Esophagus muscularis mucosa (tissue), 4 donors: ENCODE results near the gene TMTC3. TPM values are rescaled to one million over a fixed set of nuclear protein-coding genes. Genes with fewer than 3 reads are reported as not detected.

Experiments
- DNase-seq: peaks from one replicate; pipeline ENCODE4 v3.0.0-alpha.2; 2017; ENCODE audit errors: extremely low spot score
- H3K27ac ChIP-seq, 4 donors: fragments of 200-600 bp; sonication (generic); replicated peaks in 1 of 4; 1 replicate in 3 of 4; 2 replicates in 1 of 4; pipeline ENCODE4 v1.5.1; 2016 to 2019; ENCODE audit warnings: mild to moderate bottlenecking in 1 of 4
- H3K27me3 ChIP-seq, 4 donors: fragments of 200-600 bp; sonication (generic); one replicate each; pipeline versions ENCODE4 v1.5.1 to v1.6.0; 2016 to 2019
- H3K36me3 ChIP-seq, 4 donors: fragments of 200-600 bp; sonication (generic); one replicate each; pipeline ENCODE4 v1.5.1; 2016 to 2019
- H3K4me1 ChIP-seq, 4 donors: fragments of 200-600 bp; sonication (generic); one replicate each; pipeline ENCODE4 v1.5.1; 2016 to 2019
- H3K4me3 ChIP-seq, 4 donors: fragments of 200-600 bp; sonication (generic); 1 replicate in 2 of 4; 2 replicates in 2 of 4; pipeline ENCODE4 v1.5.1; 2016 to 2019; ENCODE audit warnings: mild to moderate bottlenecking in 4 of 4, moderate library complexity in 1 of 4
- H3K9me3 ChIP-seq, 4 donors: fragments of 200-600 bp; sonication (generic); 1 replicate in 3 of 4; 2 replicates in 1 of 4; pipeline ENCODE4 v1.5.1; 2016 to 2019
- CTCF ChIP-seq, 3 experiments: fragments of 200-600 bp in 2 of 3; fragments of 450-650 bp in 1 of 3; sonication (generic) in 2 of 3; IDR thresholded peaks; one replicate each; pipeline ENCODE4 v1.5.1; 2017 to 2019; ENCODE audit warnings: antibody characterized with exemption in 3 of 3, mild to moderate bottlenecking in 2 of 3, moderate library complexity in 1 of 3
- EP300 ChIP-seq: sonication (generic); formaldehyde crosslinking; IDR thresholded peaks from one replicate; pipeline ENCODE4 v1.6.1; 2017; ENCODE audit warnings: antibody characterized with exemption
- POLR2A ChIP-seq: fragments of 450-650 bp; IDR thresholded peaks from one replicate; pipeline ENCODE4 v1.6.1; 2017; ENCODE audit warnings: antibody characterized with exemption, moderate library complexity, mild to moderate bottlenecking, low read depth
- POLR2AphosphoS5 ChIP-seq, 2 donors: sonication (generic); formaldehyde crosslinking; IDR thresholded peaks; one replicate each; pipeline ENCODE4 v1.6.1; 2017; ENCODE audit warnings: antibody characterized with exemption in 2 of 2
- WGBS: methylation state at CpG from one replicate; pipeline ENCODE4 v1.1.5; 2018; 5-methylcytosine and 5-hydroxymethylcytosine counted together
- intact Hi-C: fragments of 100-400 bp; cut with DNase I; formaldehyde crosslinking; loops from one replicate; pipeline ENCODE4 v1.15.1; 2023
- total RNA-seq, 4 donors: library from RNA; depleted of rRNA; stranded (reverse); fragments of >200 nt; gene quantifications; one replicate each; pipeline versions ENCODE4 v1.1.0 to v1.2.1, GENCODE V29; 2016

TMTC3 gene
- total RNA-seq, 4 donors from 2014 or later, result 16.9 to 22.2 (median 18.3) TPM

GRCh38 chr12:88184196-88184595, 42.1 kb downstream of the TMTC3 start:
- 91% methylated on average over 3 of the region's 3 CpGs for WGBS
- H3K4me3 ChIP-seq, result no peak overlapping the region
- no peak for DNase-seq
- intact Hi-C loops, result loop anchor here (10.0 kb wide), 1 partner anchor 211 kb away; no protein-coding TSS in a partner anchor
- H3K9me3 ChIP-seq, result no peaks in the 10 kb centered on the region
- H3K27me3 ChIP-seq, result no peaks in the 10 kb centered on the region
- H3K27ac ChIP-seq, result no peak overlapping the region
- peaks cover 0 to 46% (median 26%) of the 10 kb centered on the region in 4 donors for H3K36me3 ChIP-seq
- no peaks in the 10 kb centered on the region for H3K4me1 ChIP-seq
- no peak for TF ChIP-seq EP300
- no peak for TF ChIP-seq POLR2AphosphoS5 (IDR thresholded peaks at IDR 0.05)
- TF ChIP-seq POLR2A, result no peak
- TF ChIP-seq CTCF (IDR thresholded peaks at IDR 0.05), result no peak

DNA sequence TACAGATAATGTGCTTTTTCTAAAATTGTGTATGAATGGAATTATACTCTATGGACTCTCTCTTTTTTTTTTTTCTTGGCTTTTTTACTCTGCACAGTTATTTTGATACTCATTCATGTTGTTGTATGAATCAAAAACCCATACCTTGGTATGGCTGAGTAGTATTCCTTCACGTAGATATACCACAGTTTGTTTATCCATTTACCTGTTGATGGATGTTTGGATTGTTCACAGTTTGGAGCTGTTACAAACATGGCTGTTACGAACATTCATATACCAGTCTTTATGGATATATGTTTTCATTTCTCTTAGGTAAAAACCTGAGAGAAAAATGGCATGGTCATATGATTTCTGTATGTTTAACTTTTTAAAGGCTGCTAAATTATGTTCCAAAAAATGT, 43.2 kb downstream of the TMTC3 start:
- H3K27me3 ChIP-seq, result no peaks in the 10 kb centered on the region

DNA sequence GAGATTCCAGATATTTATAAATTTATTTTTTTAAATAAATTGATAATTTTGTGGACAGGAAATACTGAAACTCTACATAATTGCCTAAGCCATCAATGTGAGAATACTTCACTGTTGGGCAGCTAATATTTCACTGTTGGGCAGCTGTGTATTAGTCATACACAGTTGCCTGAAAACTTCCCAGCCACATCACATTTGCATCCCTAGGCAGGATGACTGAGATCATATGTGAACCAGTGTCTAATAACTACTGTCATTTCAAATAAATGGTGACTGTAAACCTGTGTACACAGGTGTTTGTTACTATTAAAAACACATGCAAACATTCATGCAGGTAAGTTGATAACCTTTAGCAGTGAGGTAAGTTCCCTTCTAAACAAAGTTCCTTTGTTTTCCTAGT, 43.9 kb downstream of the TMTC3 start:
- H3K27ac ChIP-seq, result no peak overlapping the region
- H3K4me1 ChIP-seq, result no peaks in the 10 kb centered on the region
- peaks cover 0 to 33% (median 18%) of the 10 kb centered on the region in 4 donors for H3K36me3 ChIP-seq

More for the DNA sequence above, 43.2 kb downstream of the TMTC3 start:
- Histone ChIP-seq H3K36me3 (peaks cover 0 to 37% (median 21%) of the 10 kb centered on the region in 4 donors), H3K4me3 (no peak overlapping the region), H3K9me3 (no peaks in the 10 kb centered on the region), H3K27ac (no peak overlapping the region), H3K4me1 (no peaks in the 10 kb centered on the region)
- TF ChIP-seq POLR2AphosphoS5 (IDR thresholded peaks at IDR 0.05), result no peak
- no peak for TF ChIP-seq POLR2A
- no peak for TF ChIP-seq EP300
- no peak for TF ChIP-seq CTCF (IDR thresholded peaks at IDR 0.05)
- DNase-seq, result no peak
- intact Hi-C loops, result loop anchor here (10.0 kb wide), 1 partner anchor 210 kb away; no protein-coding TSS in a partner anchor
- 99% methylated on average over 2 of the region's 2 CpGs for WGBS

GRCh38 chr12:88187571-88187970, 45.5 kb downstream of the TMTC3 start:
- Histone ChIP-seq H3K4me3 (no peak overlapping the region), H3K27me3 (no peaks in the 10 kb centered on the region), H3K9me3 (no peaks in the 10 kb centered on the region), H3K4me1 (peaks cover 0 to 5% (median 0%) of the 10 kb centered on the region in 4 donors), H3K27ac (no peak overlapping the region), H3K36me3 (peaks cover 0 to 29% (median 15%) of the 10 kb centered on the region in 4 donors)
- intact Hi-C loops, result loop anchor here (10.0 kb wide), 1 partner anchor 207 kb away; no protein-coding TSS in a partner anchor
- DNase-seq, result no peak
- WGBS, result 96% methylated on average over 2 of the region's 2 CpGs
- TF ChIP-seq POLR2A (no peak), EP300 (no peak), POLR2AphosphoS5 (IDR thresholded peaks at IDR 0.05) (no peak), CTCF (IDR thresholded peaks at IDR 0.05) (no peak)

More for the DNA sequence above, 43.9 kb downstream of the TMTC3 start:
- intact Hi-C loops, result loop anchor here (10.0 kb wide), 1 partner anchor 209 kb away; no protein-coding TSS in a partner anchor
- H3K4me3 ChIP-seq, result no peak overlapping the region
- TF ChIP-seq POLR2AphosphoS5 (IDR thresholded peaks at IDR 0.05) (no peak), EP300 (no peak), POLR2A (no peak), CTCF (IDR thresholded peaks at IDR 0.05) (no peak)
- no peaks in the 10 kb centered on the region for H3K27me3 ChIP-seq
- no peak for DNase-seq
- no peaks in the 10 kb centered on the region for H3K9me3 ChIP-seq

GRCh38 chr12:88188180-88188579, 46.1 kb downstream of the TMTC3 start:
- WGBS, result 85% methylated on average over 1 of the region's 1 CpG
- TF ChIP-seq POLR2AphosphoS5 (IDR thresholded peaks at IDR 0.05) (no peak), POLR2A (no peak), CTCF (IDR thresholded peaks at IDR 0.05) (no peak)
- no peak for DNase-seq
- intact Hi-C loops, result loop anchor here (10.0 kb wide), 1 partner anchor 207 kb away; no protein-coding TSS in a partner anchor
- Histone ChIP-seq H3K36me3 (peaks cover 0 to 27% (median 14%) of the 10 kb centered on the region in 4 donors), H3K27ac (no peak overlapping the region), H3K27me3 (no peaks in the 10 kb centered on the region), H3K9me3 (no peaks in the 10 kb centered on the region), H3K4me3 (no peak overlapping the region), H3K4me1 (peaks cover 0 to 5% (median 0%) of the 10 kb centered on the region in 4 donors)
